GM10248 (cell line): ENCODE results near the gene YY2.
"Not testable (repeated sequence)": the region's sequence is repeated elsewhere in the genome, so short reads cannot be mapped to it uniquely, and the experiment has no call there.

Experiments
- CTCF ChIA-PET: fragments of 300-600 bp; sonication (Branson Sonifier 250); formaldehyde crosslinking; extraction: SDS; loops from one replicate; lab custom pipeline; 2021; ENCODE audit warnings: antibody characterized with exemption; lab: Yijun Ruan, JAX
- POLR2A ChIA-PET: fragments of 350-650 bp; sonication (Branson Sonifier 250); formaldehyde crosslinking; extraction: SDS; loops from one replicate; lab custom pipeline; 2020; ENCODE audit warnings: antibody characterized with exemption; lab: Yijun Ruan, JAX
- DNase-seq: peaks from one replicate; pipeline ENCODE4 v3.0.0; 2012; ENCODE audit errors: extremely low spot score
- TF ChIP-seq, protein P1 (sequence below): IDR thresholded peaks from 2 replicates; pipeline ENCODE4 v1.5.1; 2012; ENCODE audit warnings: mild to moderate bottlenecking, low read depth; ENCODE audit errors: extremely low read depth, missing control alignments, control extremely low read depth

The YY2 gene

GRCh38 chrX:21865436-21865835 lies 9.6 kb downstream of the YY2 start:
- ChIA-PET CTCF (no interaction called here), POLR2A (no interaction called here)
- TF ChIP-seq, protein P1, sequence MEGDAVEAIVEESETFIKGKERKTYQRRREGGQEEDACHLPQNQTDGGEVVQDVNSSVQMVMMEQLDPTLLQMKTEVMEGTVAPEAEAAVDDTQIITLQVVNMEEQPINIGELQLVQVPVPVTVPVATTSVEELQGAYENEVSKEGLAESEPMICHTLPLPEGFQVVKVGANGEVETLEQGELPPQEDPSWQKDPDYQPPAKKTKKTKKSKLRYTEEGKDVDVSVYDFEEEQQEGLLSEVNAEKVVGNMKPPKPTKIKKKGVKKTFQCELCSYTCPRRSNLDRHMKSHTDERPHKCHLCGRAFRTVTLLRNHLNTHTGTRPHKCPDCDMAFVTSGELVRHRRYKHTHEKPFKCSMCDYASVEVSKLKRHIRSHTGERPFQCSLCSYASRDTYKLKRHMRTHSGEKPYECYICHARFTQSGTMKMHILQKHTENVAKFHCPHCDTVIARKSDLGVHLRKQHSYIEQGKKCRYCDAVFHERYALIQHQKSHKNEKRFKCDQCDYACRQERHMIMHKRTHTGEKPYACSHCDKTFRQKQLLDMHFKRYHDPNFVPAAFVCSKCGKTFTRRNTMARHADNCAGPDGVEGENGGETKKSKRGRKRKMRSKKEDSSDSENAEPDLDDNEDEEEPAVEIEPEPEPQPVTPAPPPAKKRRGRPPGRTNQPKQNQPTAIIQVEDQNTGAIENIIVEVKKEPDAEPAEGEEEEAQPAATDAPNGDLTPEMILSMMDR: no peak
- no peak for DNase-seq

DNA sequence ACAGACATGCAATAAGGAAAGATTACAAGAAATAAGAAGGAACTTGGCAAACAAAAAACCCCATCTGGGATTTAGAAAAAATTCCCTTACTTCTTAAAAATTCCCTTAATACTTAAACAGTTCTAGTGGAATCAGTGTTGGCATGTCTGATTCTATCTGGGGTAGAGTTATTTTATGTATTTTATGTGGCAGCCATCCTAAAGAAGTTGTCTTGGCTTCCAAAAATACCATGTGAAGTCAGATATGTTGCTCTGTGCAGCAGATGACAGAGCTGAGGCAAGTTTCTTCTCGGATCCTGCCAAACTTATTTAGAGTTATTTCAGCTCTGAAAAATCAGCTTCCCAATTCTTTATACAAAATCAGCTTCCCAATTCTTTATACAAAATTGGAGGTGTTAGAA lies 14.7 kb downstream of the YY2 start:
- no peak for DNase-seq
- ChIA-PET POLR2A (no interaction called here), CTCF (no interaction called here)
- TF ChIP-seq, protein P1: no peak

GRCh38 chrX:21873063-21873775 lies 17.4 kb downstream of the YY2 start:
- CTCF ChIA-PET: interaction anchor here (1.4 kb wide), 1 partner anchor 40 kb away, joined by 3 read pairs; no protein-coding TSS in a partner anchor

GRCh38 chrX:21874182-21874581 lies 18.4 kb downstream of the YY2 start:
- DNase-seq, POLR2A ChIA-PET: not testable (repeated sequence)
- CTCF ChIA-PET: interaction anchor here (1.4 kb wide), 1 partner anchor 40 kb away, joined by 3 read pairs; no protein-coding TSS in a partner anchor

More at GRCh38 chrX:21873063-21873775, 17.4 kb downstream of the YY2 start:
- POLR2A ChIA-PET: no interaction called here
- DNase-seq: no peak
- TF ChIP-seq, protein P1: no peak

DNA sequence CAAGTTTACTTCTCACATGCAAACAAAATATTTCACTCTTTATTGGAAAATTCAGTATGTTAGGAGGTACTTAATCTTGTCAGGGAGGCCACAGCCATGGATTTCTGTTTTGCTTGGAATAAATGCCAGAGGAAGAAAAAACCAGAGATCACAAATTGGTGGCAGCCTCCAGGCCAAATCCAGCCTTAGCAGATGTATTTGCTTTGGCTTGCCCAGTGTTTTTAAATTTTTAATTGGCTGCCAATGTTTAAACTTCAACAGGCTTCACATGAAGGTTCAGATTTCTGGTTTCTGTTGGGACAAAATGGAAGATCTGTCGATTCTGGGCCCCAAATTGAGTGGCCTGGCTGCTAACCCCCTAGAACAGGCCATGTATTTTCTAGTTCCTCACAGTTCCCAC lies 19.2 kb downstream of the YY2 start:
- CTCF ChIA-PET: interaction anchor here (1.4 kb wide), 1 partner anchor 39 kb away, joined by 3 read pairs; no protein-coding TSS in a partner anchor
- POLR2A ChIA-PET: no interaction called here
- no peak for DNase-seq
- TF ChIP-seq, protein P1: no peak

GRCh38 chrX:21881881-21882574 lies 26.2 kb downstream of the YY2 start:
- CTCF ChIA-PET: no interaction called here
- TF ChIP-seq, protein P1: no peak
- DNase-seq: no peak
- POLR2A ChIA-PET: no interaction called here

DNA sequence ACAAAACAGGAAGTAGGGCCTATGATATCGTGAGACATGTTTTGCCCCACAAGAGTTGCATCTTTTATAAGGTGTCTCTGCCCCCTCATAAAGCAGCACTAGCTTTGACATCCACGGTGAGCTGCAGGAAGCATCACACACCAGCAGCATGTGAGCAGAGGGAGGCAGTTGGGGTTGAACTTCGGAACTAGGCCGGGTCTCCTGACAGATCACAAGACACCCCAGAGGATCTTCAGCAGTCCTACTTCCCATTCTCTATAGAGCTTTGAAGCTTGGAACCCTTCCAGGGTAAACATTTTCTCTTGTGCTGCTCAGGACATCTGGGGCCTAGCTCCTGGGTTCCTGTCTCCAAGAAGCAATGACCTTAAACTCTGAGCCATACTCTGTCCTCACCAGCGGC lies 27.5 kb downstream of the YY2 start:
- no peak for DNase-seq
- ChIA-PET CTCF (interaction anchor here (1.2 kb wide), 1 partner anchor 865 kb away, joined by 3 read pairs; no protein-coding TSS in a partner anchor), POLR2A (no interaction called here)
- TF ChIP-seq, protein P1: no peak
